K562 (cell line): Measurements from ENCODE around the gene NEURL2.

Source experiments
- BHLHE40 ChIP-seq: IDR thresholded peaks from 2 replicates; pipeline ENCODE4 v1.6.1; 2011; ENCODE audit warnings: low read length, improper control_type of control experiment
- ELK1 ChIP-seq: sonication (generic); formaldehyde crosslinking; IDR thresholded peaks from 2 replicates; pipeline ENCODE4 v1.8.1; 2022; ENCODE audit warnings: missing genetic modification reagents
- FUS ChIP-seq: fragments of 200-400 bp; formaldehyde crosslinking; optimal IDR thresholded peaks from 2 replicates; pipeline ENCODE3; 2017; ENCODE audit warnings: low read depth, low read length
- PHF20 ChIP-seq: fragments of 450-650 bp; IDR thresholded peaks from 2 replicates; pipeline ENCODE4 v1.6.1; 2018; ENCODE audit not compliant: partially characterized antibody
- POLR2A ChIP-seq: fragments of 450-650 bp; conservative IDR thresholded peaks from 2 replicates; pipeline ENCODE4 v1.6.1; 2016
- POLR2AphosphoS5 ChIP-seq: IDR thresholded peaks from 2 replicates; pipeline ENCODE4 v1.6.1; 2011; ENCODE audit warnings: mild to moderate bottlenecking, low read depth, low read length, moderate library complexity; ENCODE audit not compliant: control insufficient read depth, insufficient read depth
- POLR3G ChIP-seq: IDR thresholded peaks from 2 replicates; pipeline ENCODE4 v1.6.1; 2011; ENCODE audit not compliant: insufficient read length, insufficient replicate concordance; ENCODE audit errors: extremely low read depth
- RBM39 ChIP-seq: fragments of 200-400 bp; formaldehyde crosslinking; optimal IDR thresholded peaks from 2 replicates; pipeline ENCODE3; 2018; ENCODE audit warnings: low read depth, low read length
- SAP30 ChIP-seq: fragments of 200-600 bp; sonication (generic); IDR thresholded peaks from 2 replicates; pipeline ENCODE4 v1.6.1; 2012; ENCODE audit warnings: borderline replicate concordance, low read depth, mild to moderate bottlenecking, moderate library complexity, low read length, control low read depth, inconsistent platforms; ENCODE audit not compliant: insufficient read depth, poor library complexity, severe bottlenecking
- ZNF224 ChIP-seq: sonication (generic); formaldehyde crosslinking; IDR thresholded peaks from 2 replicates; pipeline ENCODE4 v1.8.0; 2022; ENCODE audit warnings: mild to moderate bottlenecking, missing genetic modification reagents
- ZNF239 ChIP-seq: fragments of 250-450 bp; sonication (Bioruptor Pico); IDR thresholded peaks from 2 replicates; pipeline ENCODE4 v1.4.0; 2020; ENCODE audit warnings: mild to moderate bottlenecking
- TF ChIP-seq, protein P1 (sequence below), 3 experiments: IDR thresholded peaks in 2 of 3; conservative IDR thresholded peaks in 1 of 3; 2 replicates each; pipeline ENCODE4 v1.5.1; 2011 to 2012; ENCODE audit warnings: low read length in 3 of 3, mild to moderate bottlenecking in 3 of 3, control low read depth in 2 of 3, improper control_type of control experiment in 1 of 3, inconsistent platforms in 1 of 3, low read depth in 1 of 3, mixed read lengths in 1 of 3, moderate library complexity in 1 of 3; ENCODE audit not compliant: insufficient read depth in 2 of 3

DNA sequence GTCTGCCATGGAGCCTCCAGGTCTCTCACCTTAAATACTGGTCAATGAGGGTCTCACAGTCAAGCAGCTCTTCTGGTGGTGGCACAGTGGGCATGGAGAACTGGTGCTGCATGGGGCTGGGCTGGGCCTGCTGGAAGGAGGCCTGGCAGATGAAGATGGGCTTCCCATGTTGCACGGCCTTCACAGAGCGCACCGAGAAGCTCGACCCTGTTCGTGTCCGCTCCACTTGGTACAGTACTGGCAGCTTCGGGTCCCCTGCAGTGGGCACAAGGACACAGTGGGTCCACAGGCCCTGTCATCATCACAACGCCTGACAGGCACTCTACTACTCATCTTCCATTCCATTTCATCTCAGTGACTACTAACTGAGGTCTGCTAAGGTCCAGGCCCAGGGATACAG, 42.6 kb downstream of the NEURL2 start:
- TF ChIP-seq ZNF224 (CRISPR knock-in tag), result no peak
- no peak for TF ChIP-seq ZNF239
- TF ChIP-seq POLR2AphosphoS5, result no peak
- TF ChIP-seq POLR3G, result no peak
- TF ChIP-seq RBM39, result no peak
- TF ChIP-seq POLR2A, result no peak
- no peak for TF ChIP-seq FUS
- TF ChIP-seq PHF20, result no peak
- TF ChIP-seq, protein P1, sequence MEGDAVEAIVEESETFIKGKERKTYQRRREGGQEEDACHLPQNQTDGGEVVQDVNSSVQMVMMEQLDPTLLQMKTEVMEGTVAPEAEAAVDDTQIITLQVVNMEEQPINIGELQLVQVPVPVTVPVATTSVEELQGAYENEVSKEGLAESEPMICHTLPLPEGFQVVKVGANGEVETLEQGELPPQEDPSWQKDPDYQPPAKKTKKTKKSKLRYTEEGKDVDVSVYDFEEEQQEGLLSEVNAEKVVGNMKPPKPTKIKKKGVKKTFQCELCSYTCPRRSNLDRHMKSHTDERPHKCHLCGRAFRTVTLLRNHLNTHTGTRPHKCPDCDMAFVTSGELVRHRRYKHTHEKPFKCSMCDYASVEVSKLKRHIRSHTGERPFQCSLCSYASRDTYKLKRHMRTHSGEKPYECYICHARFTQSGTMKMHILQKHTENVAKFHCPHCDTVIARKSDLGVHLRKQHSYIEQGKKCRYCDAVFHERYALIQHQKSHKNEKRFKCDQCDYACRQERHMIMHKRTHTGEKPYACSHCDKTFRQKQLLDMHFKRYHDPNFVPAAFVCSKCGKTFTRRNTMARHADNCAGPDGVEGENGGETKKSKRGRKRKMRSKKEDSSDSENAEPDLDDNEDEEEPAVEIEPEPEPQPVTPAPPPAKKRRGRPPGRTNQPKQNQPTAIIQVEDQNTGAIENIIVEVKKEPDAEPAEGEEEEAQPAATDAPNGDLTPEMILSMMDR (IDR thresholded peaks at IDR 0.05 in 2 of 3, conservative IDR thresholded peaks at IDR 0.05 in 1 of 3; ENCODE audit: insufficient read depth in 2 of 3, low read depth in 1 of 3, low read length in 3 of 3), result no peak
- TF ChIP-seq SAP30, result no peak
- TF ChIP-seq BHLHE40, result no peak
- TF ChIP-seq ELK1 (CRISPR knock-in tag), result no peak
